Ovary (tissue), 9 donors: ENCODE results near the gene TIMP1. TPM values are rescaled to one million over a fixed set of nuclear protein-coding genes. Genes with fewer than 3 reads are reported as not detected.
"Not testable (repeated sequence)": the region's sequence is repeated elsewhere in the genome, so short reads cannot be mapped to it uniquely, and the experiment has no call there.

ENCODE experiments used
- DNase-seq, 5 donors: peaks; one replicate each; pipeline ENCODE4 v3.0.0-alpha.2; 2019 to 2020
- H3K27ac ChIP-seq, 2 donors: fragments of 200-600 bp; one replicate each; pipeline versions ENCODE4 v1.5.1 to v1.8.0; 2019 to 2022
- H3K27me3 ChIP-seq: fragments of 200-600 bp; one replicate; pipeline ENCODE4 v1.8.0; 2022
- H3K36me3 ChIP-seq: fragments of 200-600 bp; sonication (generic); one replicate; pipeline ENCODE4 v1.5.1; 2019
- H3K4me1 ChIP-seq: one replicate; pipeline ENCODE4 v1.8.1; 2013; ENCODE audit warnings: mild to moderate bottlenecking, moderate library complexity; ENCODE audit not compliant: insufficient read depth
- H3K4me3 ChIP-seq: fragments of 200-600 bp; sonication (generic); one replicate; pipeline ENCODE4 v1.5.1; 2017
- H3K9me3 ChIP-seq, 2 donors: fragments of 200-600 bp in 1 of 2; sonication (generic) in 1 of 2; one replicate each; pipeline versions ENCODE4 v1.5.1 to v1.8.1; 2013 to 2019; ENCODE audit warnings: mild to moderate bottlenecking in 1 of 2, moderate library complexity in 1 of 2
- EP300 ChIP-seq: sonication (generic); formaldehyde crosslinking; IDR thresholded peaks from one replicate; pipeline ENCODE4 v1.6.1; 2017; ENCODE audit warnings: antibody characterized with exemption
- POLR2A ChIP-seq: fragments of 450-650 bp; IDR thresholded peaks from one replicate; pipeline ENCODE4 v1.6.1; 2017; ENCODE audit warnings: antibody characterized with exemption, mild to moderate bottlenecking, moderate library complexity
- WGBS, 3 donors: extraction: QIAGEN DNeasy Blood & Tissue Kit in 1 of 3; methylation state at CpG; one replicate each; pipeline versions ENCODE4 v1.1.5 to v1.1.7; 2013 to 2017; 5-methylcytosine and 5-hydroxymethylcytosine counted together
- intact Hi-C, 4 donors: fragments of 100-400 bp; cut with DNase I; formaldehyde crosslinking; loops; one replicate each; pipeline versions ENCODE4 v1.11.0 to v1.15.1; 2022 to 2023
- polyA plus RNA-seq, 2 donors: library from polyadenylated mRNA; stranded (reverse); fragments of 200-250 nt in 1 of 2; fragments of 350-450 nt in 1 of 2; fragmentation: Illumina TruSeq in 1 of 2; extraction: RNeasy Lipid Tissue Mini Kit (QIAGEN cat#74804) in 1 of 2; gene quantifications; one replicate each; pipeline ENCODE4 v1.2.3, GENCODE V29; 2013 to 2014
- total RNA-seq, 7 donors: library from RNA; depleted of rRNA in 2 of 7; stranded (reverse); fragments of >200 nt in 2 of 7; fragmentation: NEBNext Ultra II Directional in 3 of 7; extraction: Animal tissue kit (Norgen Biotek cat#: 25700) in 3 of 7; gene quantifications; one replicate each; pipeline versions ENCODE4 v1.1.0 to v1.2.4, GENCODE V29; 2016 to 2023
- TF ChIP-seq, protein P1 (sequence below), 3 donors: fragments of 450-650 bp in 2 of 3; fragments of 200-600 bp in 1 of 3; IDR thresholded peaks; one replicate each; pipeline versions ENCODE4 v1.5.1 to v1.8.0; 2016 to 2022; ENCODE audit warnings: antibody characterized with exemption in 3 of 3, mild to moderate bottlenecking in 1 of 3
- donor health status: DM: no; HTN: no; CAD: no; lungs with moderate emphysema.
- donor health status: DM: no; HTN: no; CAD: no.
- donor health status: Bipolar disorder and iron deficiency.
- donor health status: DM: yes; HTN: yes; CAD: no.
- donor health status: DM: no; HTN: no; CAD: no.
- donor health status: DM: yes; HTN: yes; CAD: no.

TIMP1 gene
- total and polyA plus RNA-seq, 9 donors = 247 to 1,380 (median 617) TPM

DNA sequence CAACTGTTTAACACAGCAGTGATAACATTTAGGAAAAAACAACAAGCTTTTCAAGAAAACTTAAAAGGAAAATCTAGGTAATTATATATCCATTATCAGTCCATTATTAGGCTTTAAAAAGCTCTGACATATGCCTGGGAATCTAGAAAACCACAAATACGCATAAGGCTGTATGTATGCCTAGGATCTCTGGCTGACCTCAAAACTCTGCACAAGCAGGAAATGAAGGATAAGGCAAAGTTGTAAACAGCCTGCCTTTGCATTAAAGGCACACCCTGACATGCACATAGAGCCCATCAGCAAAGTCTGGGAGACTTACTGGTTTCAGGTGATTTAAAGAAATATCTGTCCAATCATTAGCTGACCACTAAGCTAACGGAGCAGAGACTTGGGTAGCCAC, 14.0 kb downstream of the TIMP1 start:
- intact Hi-C loops = no loop called here
- Histone ChIP-seq H3K4me3 (no peak overlapping the region), H3K9me3 (no peaks in the 10 kb centered on the region), H3K4me1 (no peaks in the 10 kb centered on the region), H3K27ac (no peak overlapping the region), H3K36me3 (no peaks in the 10 kb centered on the region), H3K27me3 (no peaks in the 10 kb centered on the region)
- 62 to 74% (median 64%) methylated on average over 2 of the region's 2 CpGs for WGBS, 3 donors
- TF ChIP-seq, protein P1, sequence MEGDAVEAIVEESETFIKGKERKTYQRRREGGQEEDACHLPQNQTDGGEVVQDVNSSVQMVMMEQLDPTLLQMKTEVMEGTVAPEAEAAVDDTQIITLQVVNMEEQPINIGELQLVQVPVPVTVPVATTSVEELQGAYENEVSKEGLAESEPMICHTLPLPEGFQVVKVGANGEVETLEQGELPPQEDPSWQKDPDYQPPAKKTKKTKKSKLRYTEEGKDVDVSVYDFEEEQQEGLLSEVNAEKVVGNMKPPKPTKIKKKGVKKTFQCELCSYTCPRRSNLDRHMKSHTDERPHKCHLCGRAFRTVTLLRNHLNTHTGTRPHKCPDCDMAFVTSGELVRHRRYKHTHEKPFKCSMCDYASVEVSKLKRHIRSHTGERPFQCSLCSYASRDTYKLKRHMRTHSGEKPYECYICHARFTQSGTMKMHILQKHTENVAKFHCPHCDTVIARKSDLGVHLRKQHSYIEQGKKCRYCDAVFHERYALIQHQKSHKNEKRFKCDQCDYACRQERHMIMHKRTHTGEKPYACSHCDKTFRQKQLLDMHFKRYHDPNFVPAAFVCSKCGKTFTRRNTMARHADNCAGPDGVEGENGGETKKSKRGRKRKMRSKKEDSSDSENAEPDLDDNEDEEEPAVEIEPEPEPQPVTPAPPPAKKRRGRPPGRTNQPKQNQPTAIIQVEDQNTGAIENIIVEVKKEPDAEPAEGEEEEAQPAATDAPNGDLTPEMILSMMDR (IDR thresholded peaks at IDR 0.05) = no peak
- no peak for TF ChIP-seq POLR2A
- TF ChIP-seq EP300 = no peak
- no peak for DNase-seq

- no peaks in the 10 kb centered on the region for H3K4me1 ChIP-seq
- H3K27me3 ChIP-seq = no peaks in the 10 kb centered on the region
- TF ChIP-seq, protein P1 (IDR thresholded peaks at IDR 0.05) = no peak
- TF ChIP-seq POLR2A (no peak), EP300 (no peak)
- 72 to 85% (median 77%) methylated on average over 3 of the region's 3 CpGs for WGBS, 3 donors
- intact Hi-C loops = no loop called here
- H3K9me3 ChIP-seq = no peaks in the 10 kb centered on the region
- H3K4me3 ChIP-seq = no peak overlapping the region
- H3K36me3 ChIP-seq = no peaks in the 10 kb centered on the region
- H3K27ac ChIP-seq = no peak overlapping the region
- DNase-seq = no peak
These were observed 15.0 kb downstream of the TIMP1 start for GRCh38 chrX:47597222-47597621.

GRCh38 chrX:47603125-47603524, 20.9 kb downstream of the TIMP1 start:
- H3K36me3 ChIP-seq, H3K4me1 ChIP-seq, H3K27ac ChIP-seq, H3K4me3 ChIP-seq, H3K27me3 ChIP-seq, intact Hi-C loops, H3K9me3 ChIP-seq, DNase-seq: not testable (repeated sequence)
- 90 to 93% (median 91%) methylated on average over 4 of the region's 4 CpGs for WGBS, 3 donors

DNA sequence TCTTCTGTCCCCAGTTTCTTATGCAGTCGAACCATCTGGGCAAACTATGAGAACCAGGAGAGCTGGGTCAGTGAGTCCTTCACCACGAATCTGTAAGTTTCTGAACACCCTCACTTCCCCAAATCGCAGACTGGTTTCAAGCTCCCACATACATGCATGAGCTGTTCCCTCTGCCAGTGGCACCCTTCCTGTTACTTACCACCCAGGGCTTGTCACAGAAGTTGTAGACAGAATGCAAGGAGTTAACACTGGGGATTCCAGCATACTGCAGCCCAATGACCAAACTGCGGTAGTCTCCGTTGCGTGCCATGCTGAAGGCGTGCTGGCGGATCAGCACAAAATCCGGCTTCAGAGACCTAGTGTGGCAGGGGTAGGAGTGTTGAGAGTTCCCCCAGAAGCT, 22.8 kb downstream of the TIMP1 start:
- Histone ChIP-seq H3K4me3 (no peak overlapping the region), H3K9me3 (no peaks in the 10 kb centered on the region), H3K4me1 (no peaks in the 10 kb centered on the region), H3K36me3 (no peaks in the 10 kb centered on the region), H3K27ac (no peak overlapping the region), H3K27me3 (no peaks in the 10 kb centered on the region)
- intact Hi-C loops = no loop called here
- TF ChIP-seq POLR2A (no peak), EP300 (no peak)
- TF ChIP-seq, protein P1 (IDR thresholded peaks at IDR 0.05) = no peak
- DNase-seq = peak in 1 of 5 donors; percentile 6
- 74 to 80% (median 75%) methylated on average over 9 of the region's 9 CpGs for WGBS, 3 donors

DNA sequence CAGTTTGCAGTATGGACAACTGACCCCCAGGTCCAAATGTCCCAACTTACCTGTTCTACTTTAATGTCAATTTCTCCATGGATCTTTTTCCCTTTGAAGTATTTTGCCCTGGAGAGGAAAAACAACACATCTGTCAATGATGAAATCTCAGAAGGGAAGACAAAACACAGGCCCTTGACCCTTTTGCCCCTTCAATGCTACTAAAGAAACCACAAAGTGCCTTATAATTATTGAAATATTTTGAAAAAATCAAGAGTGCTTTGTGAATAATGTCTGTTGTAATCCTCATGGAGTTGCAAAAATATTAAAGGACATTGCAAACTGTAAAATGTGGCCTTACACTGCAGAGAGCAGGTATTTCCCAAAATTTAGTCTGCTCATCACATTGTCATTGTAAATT, 24.9 kb downstream of the TIMP1 start:
- H3K4me3 ChIP-seq = no peak overlapping the region
- H3K4me1 ChIP-seq = no peaks in the 10 kb centered on the region
- no peak overlapping the region for H3K27ac ChIP-seq
- H3K36me3 ChIP-seq = no peaks in the 10 kb centered on the region
- no peak for DNase-seq
- no peaks in the 10 kb centered on the region for H3K9me3 ChIP-seq
- intact Hi-C loops = no loop called here
- no peaks in the 10 kb centered on the region for H3K27me3 ChIP-seq
- TF ChIP-seq EP300 = no peak
